Astrocyte of the cerebellum (primary cell): ENCODE data around the gene PPFIA2.
A peak's percentile ranks its signal among the peaks of the same experiment; 100 is the strongest.

Experiments
- DNase-seq: peaks from one replicate; pipeline ENCODE4 v3.0.0-alpha.2; 2011; ENCODE audit warnings: low read depth
- H3K4me3 ChIP-seq: 2 replicates; pipeline ENCODE4 v1.5.1; 2011; ENCODE audit warnings: mild to moderate bottlenecking, low read depth, low read length, moderate library complexity
- in situ Hi-C: cut with HindIII; loops from 2 replicates; pipeline ENCODE4 v1.10.0; 2017; ENCODE audit warnings: low sequenced_read_pairs
- TF ChIP-seq, protein P1 (sequence below): IDR thresholded peaks from 2 replicates; pipeline ENCODE4 v1.5.1; 2012; ENCODE audit warnings: low read length, low read depth, moderate library complexity, mild to moderate bottlenecking; ENCODE audit errors: missing control alignments

Gene PPFIA2

DNA sequence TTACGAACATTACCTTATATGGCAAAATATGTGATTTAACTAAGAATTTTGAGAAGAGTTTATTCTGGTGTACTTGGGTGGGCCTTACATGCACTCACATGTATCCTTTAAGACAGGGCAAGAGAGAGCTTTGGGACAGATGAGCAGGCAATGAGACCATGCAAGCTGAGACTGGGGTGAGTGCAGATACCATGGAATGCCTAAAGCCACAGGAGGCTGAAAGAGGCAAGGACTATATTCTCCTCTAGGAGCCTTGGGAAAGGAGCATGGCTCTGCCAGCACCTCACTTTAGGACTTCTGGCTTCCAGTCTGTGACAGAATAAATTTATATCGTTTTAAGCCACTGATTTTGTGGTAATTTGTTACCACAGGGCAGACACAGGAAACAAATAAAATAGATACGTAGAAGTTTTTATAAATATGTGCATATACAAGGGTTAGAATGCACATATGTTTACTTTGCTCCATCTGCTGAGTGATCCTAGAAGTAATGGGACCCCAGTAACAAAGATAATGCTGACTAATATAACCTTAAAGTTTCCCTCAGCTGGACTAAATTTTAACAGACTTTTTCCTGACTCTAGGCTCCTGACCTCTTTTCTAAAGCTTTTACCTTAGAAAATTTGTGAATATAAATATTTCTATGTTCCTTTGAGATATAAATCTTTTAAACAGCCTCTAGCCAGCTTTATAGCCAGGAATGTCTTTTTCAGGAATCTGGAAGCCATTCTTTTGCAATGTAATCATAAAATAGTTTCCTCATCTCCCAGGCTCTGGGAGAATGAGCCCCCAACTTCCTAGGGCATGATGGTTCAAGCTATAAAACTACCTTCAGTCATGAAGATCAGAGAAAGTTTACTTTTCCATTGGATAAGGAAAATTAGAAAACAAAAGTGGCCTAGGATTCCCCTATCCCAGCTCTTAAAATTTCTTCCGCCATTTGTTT, 216.8 kb downstream of the PPFIA2 start:
- TF ChIP-seq, protein P1, sequence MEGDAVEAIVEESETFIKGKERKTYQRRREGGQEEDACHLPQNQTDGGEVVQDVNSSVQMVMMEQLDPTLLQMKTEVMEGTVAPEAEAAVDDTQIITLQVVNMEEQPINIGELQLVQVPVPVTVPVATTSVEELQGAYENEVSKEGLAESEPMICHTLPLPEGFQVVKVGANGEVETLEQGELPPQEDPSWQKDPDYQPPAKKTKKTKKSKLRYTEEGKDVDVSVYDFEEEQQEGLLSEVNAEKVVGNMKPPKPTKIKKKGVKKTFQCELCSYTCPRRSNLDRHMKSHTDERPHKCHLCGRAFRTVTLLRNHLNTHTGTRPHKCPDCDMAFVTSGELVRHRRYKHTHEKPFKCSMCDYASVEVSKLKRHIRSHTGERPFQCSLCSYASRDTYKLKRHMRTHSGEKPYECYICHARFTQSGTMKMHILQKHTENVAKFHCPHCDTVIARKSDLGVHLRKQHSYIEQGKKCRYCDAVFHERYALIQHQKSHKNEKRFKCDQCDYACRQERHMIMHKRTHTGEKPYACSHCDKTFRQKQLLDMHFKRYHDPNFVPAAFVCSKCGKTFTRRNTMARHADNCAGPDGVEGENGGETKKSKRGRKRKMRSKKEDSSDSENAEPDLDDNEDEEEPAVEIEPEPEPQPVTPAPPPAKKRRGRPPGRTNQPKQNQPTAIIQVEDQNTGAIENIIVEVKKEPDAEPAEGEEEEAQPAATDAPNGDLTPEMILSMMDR, result no peak
- DNase-seq, result no peak
- in situ Hi-C loops, result no loop called here
- no peak overlapping the region for H3K4me3 ChIP-seq

DNA sequence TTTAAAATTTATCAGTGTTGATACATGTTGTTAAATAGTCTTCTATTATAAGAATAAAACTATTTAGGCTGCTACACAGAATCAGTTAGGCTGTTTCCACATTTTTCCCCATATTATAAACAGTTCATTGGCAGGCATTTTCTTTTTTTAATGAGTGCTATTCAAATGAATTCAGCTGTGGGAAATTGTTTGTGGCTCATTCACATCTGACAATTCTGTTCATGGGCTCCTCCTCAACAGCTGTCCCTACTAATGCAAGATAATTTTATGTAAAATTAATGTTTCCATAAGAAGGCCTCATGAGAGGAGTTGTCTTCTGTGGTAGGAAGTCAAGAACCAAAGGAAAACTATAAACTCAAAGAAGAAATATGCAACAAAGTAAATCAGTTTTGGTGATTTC, 218.0 kb downstream of the PPFIA2 start:
- H3K4me3 ChIP-seq, result no peak overlapping the region
- in situ Hi-C loops, result no loop called here
- TF ChIP-seq, protein P1, result no peak
- no peak for DNase-seq

DNA sequence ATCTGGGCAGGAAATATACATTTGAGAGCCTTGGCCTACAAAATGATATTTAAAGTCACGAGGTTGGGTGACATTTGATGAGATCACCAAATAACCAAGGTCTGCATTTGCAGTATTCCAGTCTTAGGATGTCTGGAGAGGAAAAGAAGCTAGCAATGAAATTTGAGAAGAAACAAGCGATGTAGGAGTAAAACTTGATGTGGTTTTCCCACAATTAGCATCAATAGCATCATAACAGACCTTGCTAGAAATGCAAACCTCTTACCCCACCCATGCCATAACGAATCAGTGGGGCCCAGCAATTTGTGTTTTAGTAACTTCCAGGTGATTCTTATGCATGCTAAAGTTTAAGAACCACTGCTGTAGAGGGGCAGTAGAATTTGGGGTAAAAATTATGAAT, 219.9 kb downstream of the PPFIA2 start:
- H3K4me3 ChIP-seq, result no peak overlapping the region
- TF ChIP-seq, protein P1, result no peak
- in situ Hi-C loops, result no loop called here
- no peak for DNase-seq

DNA sequence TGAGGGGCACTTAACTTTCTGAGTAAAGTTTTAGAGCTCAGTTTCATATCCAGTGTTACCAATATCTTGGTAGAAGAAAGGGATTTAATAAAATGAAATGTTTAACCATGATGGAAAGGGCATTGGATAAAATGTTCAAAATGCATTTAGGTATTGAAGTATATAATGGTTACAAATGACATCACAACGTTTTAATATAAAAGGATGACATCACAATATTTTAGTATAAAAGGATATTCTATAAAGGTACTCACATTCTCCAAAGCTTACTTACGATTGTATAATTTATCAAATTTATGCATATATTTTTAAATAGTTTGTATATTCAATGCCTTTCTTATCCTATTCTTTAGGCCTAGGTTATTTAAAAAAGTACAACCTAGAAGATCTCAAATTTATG, 226.1 kb downstream of the PPFIA2 start:
- no peak for DNase-seq
- in situ Hi-C loops, result no loop called here
- TF ChIP-seq, protein P1, result no peak
- H3K4me3 ChIP-seq, result no peak overlapping the region

GRCh38 chr12:81530352-81530751, 228.8 kb downstream of the PPFIA2 start:
- TF ChIP-seq, protein P1, result no peak
- no peak overlapping the region for H3K4me3 ChIP-seq
- peak; percentile 8 for DNase-seq
- in situ Hi-C loops, result no loop called here

- in situ Hi-C loops, result no loop called here
- H3K4me3 ChIP-seq, result no peak overlapping the region
- TF ChIP-seq, protein P1, result no peak
- no peak for DNase-seq
Observed at GRCh38 chr12:81520064-81520945, 238.8 kb downstream of the PPFIA2 start.
